Measurements from ENCODE around the gene FMO4. TPM values are rescaled to one million over a fixed set of nuclear protein-coding genes. Genes with fewer than 3 reads are reported as not detected.

The FMO4 gene
- total and polyA plus RNA-seq, 3 donors from 2014 or later: 3.1 to 4.2 (median 3.6) TPM

GRCh38 chr1:171311771-171312558 lies 2.0 kb upstream of the FMO4 start:
- TF ChIP-seq CTCF (IDR thresholded peaks at IDR 0.05) (no peak), POLR2A (IDR thresholded peaks at IDR 0.05) (no peak)
- DNase-seq: no peak
- WGBS, 2 donors: 89 to 91% methylated on average over 8 of the region's 8 CpGs
- intact Hi-C loops (cut with DNase I; ENCODE audit: low total_unique reads): loop anchor here (10.0 kb wide), 1 partner anchor 67 kb away; the partner anchor contains the start of gene FMO1
- Histone ChIP-seq H3K4me3 (no peak overlapping the region), H3K27me3 (no peaks in the 10 kb centered on the region), H3K9me3 (no peaks in the 10 kb centered on the region), H3K4me1 (no peaks in the 10 kb centered on the region), H3K27ac (no peak overlapping the region), H3K36me3 (ENCODE audit: low read depth, missing control alignments) (no peaks in the 10 kb centered on the region)

GRCh38 chr1:171313319-171313834 lies 606 bp upstream of the FMO4 start:
- DNase-seq: no peak
- Histone ChIP-seq H3K4me3 (no peak overlapping the region), H3K36me3 (ENCODE audit: low read depth, missing control alignments) (no peaks in the 10 kb centered on the region), H3K4me1 (no peaks in the 10 kb centered on the region), H3K27me3 (no peaks in the 10 kb centered on the region), H3K27ac (peak overlapping the region; percentile 0 to 85), H3K9me3 (no peaks in the 10 kb centered on the region)
- 26 to 30% methylated on average over 1 of the region's 1 CpG for WGBS, 2 donors
- intact Hi-C loops (cut with DNase I; ENCODE audit: low total_unique reads): loop anchor here (10.0 kb wide), 1 partner anchor 69 kb away; the partner anchor contains the start of gene FMO1
- TF ChIP-seq CTCF (IDR thresholded peaks at IDR 0.05) (no peak), POLR2A (IDR thresholded peaks at IDR 0.05) (no peak)

- Histone ChIP-seq H3K36me3 (ENCODE audit: low read depth, missing control alignments) (no peaks in the 10 kb centered on the region), H3K4me3 (no peak overlapping the region), H3K27me3 (no peaks in the 10 kb centered on the region), H3K27ac (no peak overlapping the region), H3K9me3 (no peaks in the 10 kb centered on the region), H3K4me1 (no peaks in the 10 kb centered on the region)
- 90 to 94% methylated on average over 7 of the region's 7 CpGs for WGBS, 2 donors
- DNase-seq: no peak
- intact Hi-C loops (cut with DNase I; ENCODE audit: low total_unique reads): no loop called here
- TF ChIP-seq CTCF (IDR thresholded peaks at IDR 0.05) (no peak), POLR2A (IDR thresholded peaks at IDR 0.05) (no peak)
Measured at GRCh38 chr1:171329251-171329650, 15.3 kb downstream of the FMO4 start.

GRCh38 chr1:171334024-171334640 lies 20.1 kb downstream of the FMO4 start:
- no peaks in the 10 kb centered on the region for H3K27me3 ChIP-seq
- no peak overlapping the region for H3K27ac ChIP-seq
- intact Hi-C loops (cut with DNase I; ENCODE audit: low total_unique reads): no loop called here
- H3K36me3 ChIP-seq (ENCODE audit: low read depth, missing control alignments): no peaks in the 10 kb centered on the region
- no peaks in the 10 kb centered on the region for H3K9me3 ChIP-seq
- no peaks in the 10 kb centered on the region for H3K4me1 ChIP-seq
- 95 to 96% methylated on average over 1 of the region's 1 CpG for WGBS, 2 donors
- DNase-seq: no peak
- H3K4me3 ChIP-seq: no peak overlapping the region
- no peak for TF ChIP-seq POLR2A (IDR thresholded peaks at IDR 0.05)
- TF ChIP-seq CTCF (IDR thresholded peaks at IDR 0.05): no peak

Measured in testis (tissue), 3 donors.